PFSK-1 (cell line): ENCODE data around the gene MRPL16.

Experiments
- FOXP2 ChIP-seq: optimal IDR thresholded peaks from 2 replicates; pipeline ENCODE3; 2011; ENCODE audit warnings: borderline replicate concordance, control low read depth, inconsistent platforms; ENCODE audit not compliant: insufficient read depth; ENCODE audit errors: extremely low read length, extremely low read depth
- POLR2AphosphoS5 ChIP-seq: IDR thresholded peaks from 2 replicates; pipeline ENCODE4 v1.6.1; 2012; ENCODE audit warnings: low read depth, mild to moderate bottlenecking, control low read depth, low read length, moderate library complexity
- SIN3A ChIP-seq: IDR thresholded peaks from 2 replicates; pipeline ENCODE4 v1.6.1; 2012; ENCODE audit warnings: mild to moderate bottlenecking, low read length, moderate library complexity, borderline replicate concordance; ENCODE audit not compliant: insufficient read depth
- TAF1 ChIP-seq: IDR thresholded peaks from 2 replicates; pipeline ENCODE4 v1.6.1; 2012; ENCODE audit warnings: low read length, control low read depth, borderline replicate concordance; ENCODE audit not compliant: insufficient read depth
- TF ChIP-seq, protein P1 (sequence below), 2 experiments: IDR thresholded peaks; 2 replicates each; pipeline versions ENCODE4 v1.6.1 to v1.8.0; 2011 to 2012; ENCODE audit warnings: low read depth in 2 of 2, low read length in 2 of 2, control low read depth in 1 of 2, inconsistent platforms in 1 of 2, mild to moderate bottlenecking in 1 of 2, moderate library complexity in 1 of 2; ENCODE audit not compliant: insufficient read depth in 1 of 2

DNA sequence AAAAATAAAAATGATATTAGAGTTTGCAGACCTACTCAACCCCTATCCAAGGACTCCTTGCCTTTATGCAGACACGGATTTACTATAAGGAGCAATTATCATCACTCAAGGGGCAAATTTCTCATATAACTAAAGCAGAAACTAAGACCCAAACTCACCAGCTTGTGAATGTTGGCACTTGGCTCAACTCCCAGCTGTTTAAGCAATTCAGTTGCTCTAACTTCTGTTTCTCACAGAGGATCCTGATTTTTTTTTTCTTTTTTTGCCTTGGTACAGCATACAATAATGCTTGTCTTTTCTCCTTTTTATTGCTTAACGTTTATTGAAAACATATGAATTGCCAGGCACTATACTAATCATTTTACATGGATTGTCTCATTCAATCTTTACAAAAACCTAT lies 44.3 kb upstream of the MRPL16 start:
- TF ChIP-seq TAF1, result no peak
- TF ChIP-seq, protein P1, sequence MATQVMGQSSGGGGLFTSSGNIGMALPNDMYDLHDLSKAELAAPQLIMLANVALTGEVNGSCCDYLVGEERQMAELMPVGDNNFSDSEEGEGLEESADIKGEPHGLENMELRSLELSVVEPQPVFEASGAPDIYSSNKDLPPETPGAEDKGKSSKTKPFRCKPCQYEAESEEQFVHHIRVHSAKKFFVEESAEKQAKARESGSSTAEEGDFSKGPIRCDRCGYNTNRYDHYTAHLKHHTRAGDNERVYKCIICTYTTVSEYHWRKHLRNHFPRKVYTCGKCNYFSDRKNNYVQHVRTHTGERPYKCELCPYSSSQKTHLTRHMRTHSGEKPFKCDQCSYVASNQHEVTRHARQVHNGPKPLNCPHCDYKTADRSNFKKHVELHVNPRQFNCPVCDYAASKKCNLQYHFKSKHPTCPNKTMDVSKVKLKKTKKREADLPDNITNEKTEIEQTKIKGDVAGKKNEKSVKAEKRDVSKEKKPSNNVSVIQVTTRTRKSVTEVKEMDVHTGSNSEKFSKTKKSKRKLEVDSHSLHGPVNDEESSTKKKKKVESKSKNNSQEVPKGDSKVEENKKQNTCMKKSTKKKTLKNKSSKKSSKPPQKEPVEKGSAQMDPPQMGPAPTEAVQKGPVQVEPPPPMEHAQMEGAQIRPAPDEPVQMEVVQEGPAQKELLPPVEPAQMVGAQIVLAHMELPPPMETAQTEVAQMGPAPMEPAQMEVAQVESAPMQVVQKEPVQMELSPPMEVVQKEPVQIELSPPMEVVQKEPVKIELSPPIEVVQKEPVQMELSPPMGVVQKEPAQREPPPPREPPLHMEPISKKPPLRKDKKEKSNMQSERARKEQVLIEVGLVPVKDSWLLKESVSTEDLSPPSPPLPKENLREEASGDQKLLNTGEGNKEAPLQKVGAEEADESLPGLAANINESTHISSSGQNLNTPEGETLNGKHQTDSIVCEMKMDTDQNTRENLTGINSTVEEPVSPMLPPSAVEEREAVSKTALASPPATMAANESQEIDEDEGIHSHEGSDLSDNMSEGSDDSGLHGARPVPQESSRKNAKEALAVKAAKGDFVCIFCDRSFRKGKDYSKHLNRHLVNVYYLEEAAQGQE (IDR thresholded peaks at IDR 0.05; ENCODE audit: insufficient read depth in 1 of 2, low read depth in 2 of 2, low read length in 2 of 2), result no peak
- TF ChIP-seq POLR2AphosphoS5, result no peak
- TF ChIP-seq SIN3A, result no peak
- no peak for TF ChIP-seq FOXP2
